Spleen (tissue), 7 donors: ENCODE data around the gene ME3.

Experiments
- CTCF ChIP-seq, 11 experiments: fragments of 200-600 bp in 7 of 11; fragments of 450-650 bp in 4 of 11; sonication (generic) in 4 of 11; IDR thresholded peaks in 8 of 11; conservative IDR thresholded peaks in 3 of 11; 1 replicate in 7 of 11; 2 replicates in 4 of 11; pipeline versions ENCODE4 v1.4.0 to v1.8.0; 2016 to 2021; ENCODE audit warnings: antibody characterized with exemption in 11 of 11, inconsistent platforms in 4 of 11, mild to moderate bottlenecking in 1 of 11
- POLR2A ChIP-seq, 3 donors: fragments of 450-650 bp; IDR thresholded peaks; one replicate each; pipeline ENCODE4 v1.5.1; 2017; ENCODE audit warnings: antibody characterized with exemption in 3 of 3, mild to moderate bottlenecking in 1 of 3
- POLR2AphosphoS5 ChIP-seq, 3 donors: sonication (generic); formaldehyde crosslinking; IDR thresholded peaks; one replicate each; pipeline ENCODE4 v1.5.1; 2017; ENCODE audit warnings: antibody characterized with exemption in 3 of 3
- donor health status: DM: no; HTN: no; CAD: no; lungs with moderate emphysema.
- donor health status: DM: no; HTN: no; CAD: no.
- donor health status: DM: no; HTN: no; CAD: no.

- TF ChIP-seq CTCF (IDR thresholded peaks at IDR 0.05 in 8 of 11, conservative IDR thresholded peaks at IDR 0.05 in 3 of 11) (no peak), POLR2A (IDR thresholded peaks at IDR 0.05) (no peak), POLR2AphosphoS5 (IDR thresholded peaks at IDR 0.05) (no peak)
These were observed 165.1 kb downstream of the ME3 start for GRCh38 chr11:86507249-86507845.
